HK-2 (cell line): Measurements from ENCODE around the gene FNIP2.
"Not testable (repeated sequence)": the region's sequence is repeated elsewhere in the genome, so short reads cannot be mapped to it uniquely, and the experiment has no call there.

Experiments used
- DNase-seq: peaks from one replicate; pipeline ENCODE4 v3.0.0-alpha.2; 2018; ENCODE audit not compliant: unreplicated experiment

The FNIP2 gene

GRCh38 chr4:158768555-158769174 lies at the start of gene FNIP2:
FNIP2 (plus strand) TSS chr4:158769026; CDS start chr4:158769213, 187 bp downstream.
- DNase-seq, result peak; percentile 68

GRCh38 chr4:158721680-158722079 lies 47.1 kb upstream of the FNIP2 start:
- no peak for DNase-seq

GRCh38 chr4:158722291-158722916 lies 46.4 kb upstream of the FNIP2 start:
- peak; percentile 13 for DNase-seq

- peak; percentile 87 for DNase-seq
Measured at GRCh38 chr4:158722917-158723793, 45.7 kb upstream of the FNIP2 start, which contains the start of gene PPID. PPID (minus strand) TSS chr4:158723396; CDS start chr4:158723288, 108 bp downstream.

- DNase-seq, result no peak
Measured at GRCh38 chr4:158724637-158725036, 44.2 kb upstream of the FNIP2 start.

GRCh38 chr4:158726633-158727032 lies 42.2 kb upstream of the FNIP2 start:
- DNase-seq, result no peak

GRCh38 chr4:158728236-158728635 lies 40.6 kb upstream of the FNIP2 start:
- DNase-seq, result no peak

- DNase-seq, result peak; percentile 27
Measured at GRCh38 chr4:158729716-158730559, 38.9 kb upstream of the FNIP2 start.

- no peak for DNase-seq
Measured at GRCh38 chr4:158738866-158739265, 30.0 kb upstream of the FNIP2 start.

GRCh38 chr4:158739600-158739999 lies 29.2 kb upstream of the FNIP2 start:
- no peak for DNase-seq

GRCh38 chr4:158741326-158742021 lies 27.4 kb upstream of the FNIP2 start:
- DNase-seq, result no peak

- not testable (repeated sequence) for DNase-seq
Measured at GRCh38 chr4:158746537-158746936, 22.3 kb upstream of the FNIP2 start.

- DNase-seq, result no peak
Measured at GRCh38 chr4:158750379-158750778, 18.4 kb upstream of the FNIP2 start.

- DNase-seq, result no peak
Measured at GRCh38 chr4:158754385-158755180, 14.2 kb upstream of the FNIP2 start.

GRCh38 chr4:158755819-158756218 lies 13.0 kb upstream of the FNIP2 start:
- DNase-seq, result not testable (repeated sequence)

- no peak for DNase-seq
Measured at GRCh38 chr4:158756588-158756987, 12.2 kb upstream of the FNIP2 start.

GRCh38 chr4:158758142-158758541 lies 10.7 kb upstream of the FNIP2 start:
- no peak for DNase-seq

- DNase-seq, result no peak
Measured at GRCh38 chr4:158758703-158759102, 10.1 kb upstream of the FNIP2 start.

GRCh38 chr4:158759539-158759938 lies 9.3 kb upstream of the FNIP2 start:
- DNase-seq, result not testable (repeated sequence)

- no peak for DNase-seq
Measured at GRCh38 chr4:158760866-158761265, 8.0 kb upstream of the FNIP2 start.
